Thyroid gland (tissue), 4 donors: ENCODE measurements around the gene LIMS1.

ENCODE experiments used
- POLR2A ChIP-seq, 2 donors: fragments of 450-650 bp; IDR thresholded peaks; one replicate each; pipeline ENCODE4 v1.6.1; 2017; ENCODE audit warnings: antibody characterized with exemption in 2 of 2, mild to moderate bottlenecking in 2 of 2, moderate library complexity in 1 of 2
- TF ChIP-seq, protein P1 (sequence below), 6 experiments: fragments of 200-600 bp in 3 of 6; fragments of 450-650 bp in 3 of 6; sonication (generic) in 3 of 6; IDR thresholded peaks; one replicate each; pipeline ENCODE4 v1.5.1; 2016 to 2019; ENCODE audit warnings: antibody characterized with exemption in 6 of 6, mild to moderate bottlenecking in 2 of 6, inconsistent platforms in 1 of 6, moderate library complexity in 1 of 6

DNA sequence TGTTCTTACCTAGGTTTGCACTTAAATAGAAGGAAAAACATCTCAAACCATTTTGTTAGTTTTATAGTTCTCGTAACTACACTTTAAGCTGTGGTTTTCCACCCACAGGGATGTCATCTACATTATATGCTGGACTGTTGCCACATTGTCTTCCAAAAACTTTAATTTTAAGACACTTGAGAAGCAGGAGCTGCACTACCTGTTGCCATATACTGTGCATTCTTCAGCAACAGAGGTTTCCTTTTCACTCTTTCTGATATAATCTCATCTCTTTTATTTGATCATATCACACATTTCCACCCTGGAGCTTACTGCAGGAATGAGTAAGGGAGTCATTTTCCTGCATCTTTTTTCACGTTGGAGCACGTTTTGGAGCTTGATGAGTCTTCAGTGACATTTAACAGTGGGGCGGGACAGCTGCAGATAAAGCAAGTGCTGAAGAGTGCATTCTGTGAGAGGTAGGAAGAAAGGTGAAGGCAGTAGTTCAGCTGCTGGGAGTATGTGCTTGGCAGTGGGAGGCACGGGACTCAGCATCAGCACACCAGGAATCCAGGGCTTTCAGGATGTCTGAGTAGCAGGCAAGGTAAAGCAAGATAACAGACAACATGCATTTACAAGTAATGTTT lies 3.8 kb downstream of the LIMS1 start:
- TF ChIP-seq, protein P1, sequence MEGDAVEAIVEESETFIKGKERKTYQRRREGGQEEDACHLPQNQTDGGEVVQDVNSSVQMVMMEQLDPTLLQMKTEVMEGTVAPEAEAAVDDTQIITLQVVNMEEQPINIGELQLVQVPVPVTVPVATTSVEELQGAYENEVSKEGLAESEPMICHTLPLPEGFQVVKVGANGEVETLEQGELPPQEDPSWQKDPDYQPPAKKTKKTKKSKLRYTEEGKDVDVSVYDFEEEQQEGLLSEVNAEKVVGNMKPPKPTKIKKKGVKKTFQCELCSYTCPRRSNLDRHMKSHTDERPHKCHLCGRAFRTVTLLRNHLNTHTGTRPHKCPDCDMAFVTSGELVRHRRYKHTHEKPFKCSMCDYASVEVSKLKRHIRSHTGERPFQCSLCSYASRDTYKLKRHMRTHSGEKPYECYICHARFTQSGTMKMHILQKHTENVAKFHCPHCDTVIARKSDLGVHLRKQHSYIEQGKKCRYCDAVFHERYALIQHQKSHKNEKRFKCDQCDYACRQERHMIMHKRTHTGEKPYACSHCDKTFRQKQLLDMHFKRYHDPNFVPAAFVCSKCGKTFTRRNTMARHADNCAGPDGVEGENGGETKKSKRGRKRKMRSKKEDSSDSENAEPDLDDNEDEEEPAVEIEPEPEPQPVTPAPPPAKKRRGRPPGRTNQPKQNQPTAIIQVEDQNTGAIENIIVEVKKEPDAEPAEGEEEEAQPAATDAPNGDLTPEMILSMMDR (IDR thresholded peaks at IDR 0.05): no peak
- TF ChIP-seq POLR2A (IDR thresholded peaks at IDR 0.05): no peak
